Natural killer cell (primary cell): ENCODE results near the gene IGFL3. TPM values are rescaled to one million over a fixed set of nuclear protein-coding genes. Genes with fewer than 3 reads are reported as not detected.

Source experiments
- ATAC-seq, 3 donors: fragments of 150-1000 bp in 2 of 3; fragments of 200-7000 bp in 1 of 3; cut with Tn5 transposase; 1 replicate in 1 of 3; 2 replicates in 2 of 3; pipeline ENCODE4 v1.10.0; 2021; ENCODE audit warnings: mild to moderate bottlenecking in 2 of 3, moderate library complexity in 2 of 3
- DNase-seq, 2 donors: peaks; one replicate each; pipeline versions ENCODE4 v3.0.0 to v3.0.0-alpha.2; 2013 to 2021; ENCODE audit warnings: mixed read lengths in 1 of 2
- H3K27ac ChIP-seq: one replicate; pipeline ENCODE4 v1.5.1; 2013; ENCODE audit warnings: mild to moderate bottlenecking, low read length
- H3K27me3 ChIP-seq: one replicate; pipeline ENCODE4 v1.6.1; 2013; ENCODE audit warnings: low read length; ENCODE audit not compliant: control insufficient read depth, insufficient read depth
- H3K36me3 ChIP-seq: one replicate; pipeline ENCODE4 v1.6.1; 2013; ENCODE audit warnings: low read length; ENCODE audit not compliant: control insufficient read depth, insufficient read depth
- H3K4me1 ChIP-seq: one replicate; pipeline ENCODE4 v1.6.1; 2013; ENCODE audit warnings: low read length; ENCODE audit not compliant: control insufficient read depth, insufficient read depth
- H3K4me3 ChIP-seq: one replicate; pipeline ENCODE4 v1.5.1; 2013; ENCODE audit warnings: low read length
- H3K9me3 ChIP-seq: one replicate; pipeline ENCODE4 v1.6.1; 2013; ENCODE audit warnings: low read length; ENCODE audit not compliant: control insufficient read depth, insufficient read depth
- H3K27ac Mint-ChIP-seq, 2 donors: one replicate each; pipeline ENCODE4 v1.8.0; 2022; ENCODE audit warnings: mild to moderate bottlenecking in 2 of 2, mixed read lengths in 2 of 2, moderate library complexity in 1 of 2
- H3K27me3 Mint-ChIP-seq, 2 donors: one replicate each; pipeline ENCODE4 v1.8.0; 2022; ENCODE audit warnings: low read depth in 2 of 2, mixed read lengths in 2 of 2
- H3K36me3 Mint-ChIP-seq: one replicate; pipeline ENCODE4 v1.8.0; 2022; ENCODE audit warnings: mixed read lengths
- H3K4me1 Mint-ChIP-seq, 2 donors: one replicate each; pipeline ENCODE4 v1.8.0; 2022; ENCODE audit warnings: mixed read lengths in 2 of 2
- H3K4me3 Mint-ChIP-seq: one replicate; pipeline ENCODE4 v1.8.0; 2022; ENCODE audit warnings: mild to moderate bottlenecking, moderate library complexity, mixed read lengths
- H3K9me3 Mint-ChIP-seq, 2 donors: one replicate each; pipeline ENCODE4 v1.8.0; 2022; ENCODE audit warnings: mixed read lengths in 2 of 2
- CTCF ChIP-seq: fragments of 200-600 bp; IDR thresholded peaks from one replicate; pipeline ENCODE4 v1.8.0; 2022; ENCODE audit warnings: antibody characterized with exemption
- WGBS: methylation state at CpG from one replicate; pipeline ENCODE4 v1.1.7; 2013; ENCODE audit warnings: missing lambda C conversion rate; ENCODE audit not compliant: insufficient coverage; 5-methylcytosine and 5-hydroxymethylcytosine counted together
- intact Hi-C: fragments of 100-400 bp; cut with micrococcal nuclease; formaldehyde crosslinking; loops from one replicate; pipeline ENCODE4 v1.14.2; 2022
- total RNA-seq, 4 donors: library from RNA; stranded (reverse); fragments of 120-200 nt in 1 of 4; gene quantifications; one replicate each; pipeline versions ENCODE4 v1.2.3 to v1.2.4, GENCODE V29; 2013 to 2022

Gene IGFL3
- total RNA-seq, 3 donors from 2014 or later (not counting 1 experiment from before 2014, with no cell fraction given) = not detected

- Mint-ChIP-seq H3K36me3 (peaks cover 17% of the 10 kb centered on the region), H3K9me3 (peaks cover 6 to 10% of the 10 kb centered on the region in 2 donors), H3K4me3 (no peak overlapping the region), H3K27me3 (peaks cover 20 to 39% of the 10 kb centered on the region in 2 donors), H3K4me1 (no peaks in the 10 kb centered on the region), H3K27ac (no peak overlapping the region)
- intact Hi-C loops = no loop called here
- ATAC-seq (no peak), DNase-seq (no peak)
- WGBS = 63% methylated on average over 6 of the region's 6 CpGs
- no peak for TF ChIP-seq CTCF
- H3K4me1 ChIP-seq = no peaks in the 10 kb centered on the region
- H3K27me3 ChIP-seq = no peaks in the 10 kb centered on the region
- H3K9me3 ChIP-seq = no peaks in the 10 kb centered on the region
- H3K4me3 ChIP-seq = no peak overlapping the region
- no peak overlapping the region for H3K27ac ChIP-seq
- H3K36me3 ChIP-seq = no peaks in the 10 kb centered on the region
These were observed 23.2 kb downstream of the IGFL3 start for GRCh38 chr19:46101293-46101692.

- Mint-ChIP-seq H3K36me3 (peaks cover 17% of the 10 kb centered on the region), H3K27ac (no peak overlapping the region), H3K9me3 (peaks cover 6 to 10% of the 10 kb centered on the region in 2 donors), H3K4me1 (no peaks in the 10 kb centered on the region), H3K27me3 (peaks cover 23 to 42% of the 10 kb centered on the region in 2 donors), H3K4me3 (no peak overlapping the region)
- ATAC-seq = no peak
- no peak for TF ChIP-seq CTCF
- Histone ChIP-seq H3K4me3 (no peak overlapping the region), H3K9me3 (no peaks in the 10 kb centered on the region), H3K36me3 (no peaks in the 10 kb centered on the region), H3K27me3 (no peaks in the 10 kb centered on the region), H3K4me1 (no peaks in the 10 kb centered on the region), H3K27ac (no peak overlapping the region)
- intact Hi-C loops = no loop called here
- 90% methylated on average over 1 of the region's 1 CpG for WGBS
- no peak for DNase-seq
These were observed 24.1 kb downstream of the IGFL3 start for GRCh38 chr19:46100344-46100743.

- H3K27ac ChIP-seq = no peak overlapping the region
- peaks cover 29 to 36% of the 10 kb centered on the region in 2 donors for H3K27me3 Mint-ChIP-seq
- H3K36me3 Mint-ChIP-seq = peaks cover 35% of the 10 kb centered on the region
- no peaks in the 10 kb centered on the region for H3K36me3 ChIP-seq
- no peak overlapping the region for H3K4me3 Mint-ChIP-seq
- peaks cover 18% of the 10 kb centered on the region for H3K9me3 ChIP-seq
- WGBS = 91% methylated on average over 5 of the region's 5 CpGs
- H3K4me1 Mint-ChIP-seq = no peaks in the 10 kb centered on the region
- H3K4me1 ChIP-seq = no peaks in the 10 kb centered on the region
- H3K27ac Mint-ChIP-seq = no peak overlapping the region
- DNase-seq = no peak
- H3K4me3 ChIP-seq = no peak overlapping the region
- no peak for TF ChIP-seq CTCF
- intact Hi-C loops = no loop called here
- H3K27me3 ChIP-seq = peaks cover 8% of the 10 kb centered on the region
- peaks cover 3 to 5% of the 10 kb centered on the region in 2 donors for H3K9me3 Mint-ChIP-seq
- ATAC-seq = no peak
These were observed 34.0 kb downstream of the IGFL3 start for GRCh38 chr19:46090444-46090843.

- TF ChIP-seq CTCF = no peak
- Histone ChIP-seq H3K9me3 (peaks cover 20% of the 10 kb centered on the region), H3K4me3 (no peak overlapping the region), H3K4me1 (no peaks in the 10 kb centered on the region), H3K27me3 (peaks cover 17% of the 10 kb centered on the region), H3K36me3 (no peaks in the 10 kb centered on the region), H3K27ac (no peak overlapping the region)
- Mint-ChIP-seq H3K9me3 (peaks cover 3 to 8% of the 10 kb centered on the region in 2 donors), H3K4me3 (no peak overlapping the region), H3K36me3 (peaks cover 37% of the 10 kb centered on the region), H3K4me1 (no peaks in the 10 kb centered on the region), H3K27ac (no peak overlapping the region), H3K27me3 (peaks cover 29 to 39% of the 10 kb centered on the region in 2 donors)
- ATAC-seq = no peak
- WGBS = no CpG with 5 or more reads among the region's 1 CpG
- no peak for DNase-seq
- intact Hi-C loops = no loop called here
These were observed 35.1 kb downstream of the IGFL3 start for GRCh38 chr19:46089432-46089831.
